Measurements from ENCODE around the gene TMEM229A.
"Not testable (repeated sequence)": the region's sequence is repeated elsewhere in the genome, so short reads cannot be mapped to it uniquely, and the experiment has no call there.

The TMEM229A gene

DNA sequence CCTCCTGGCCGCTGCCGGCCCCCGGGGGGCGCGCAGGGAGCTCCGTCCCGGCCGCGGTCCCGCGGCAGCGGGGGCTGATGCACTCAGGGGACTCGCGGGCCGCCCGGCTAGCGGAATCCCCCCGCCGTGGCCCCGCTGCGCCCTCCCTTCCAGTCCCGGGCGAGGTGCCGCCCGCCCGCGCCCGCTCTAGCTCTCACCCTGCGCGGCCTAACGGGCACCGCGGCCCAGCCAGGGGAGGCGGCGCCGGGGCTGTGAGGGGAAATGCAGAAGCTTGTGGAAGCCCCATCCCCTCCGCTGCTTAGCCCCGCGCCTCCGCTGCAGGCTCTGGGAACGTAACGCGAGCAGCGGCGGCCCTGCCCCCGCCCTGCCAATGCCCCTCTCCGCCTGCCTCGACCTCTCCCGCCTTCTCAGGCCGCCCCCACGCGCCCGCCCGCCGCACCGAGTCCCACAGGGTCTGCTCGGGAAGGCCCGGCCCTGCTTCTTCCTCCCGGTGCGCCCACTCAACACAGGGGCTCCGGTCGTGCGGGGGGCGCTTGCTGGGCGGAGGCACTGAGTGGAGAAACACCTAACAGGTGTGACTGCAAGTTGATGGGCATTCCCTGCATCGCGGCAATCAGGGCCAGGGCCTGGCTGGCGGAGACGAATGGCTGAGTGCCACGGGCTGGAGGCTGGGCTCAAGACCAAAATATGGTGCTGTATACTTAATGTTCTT, 384 bp upstream of the TMEM229A start:
- peak; percentile 85 for DNase-seq (ENCODE audit: low spot score)

DNA sequence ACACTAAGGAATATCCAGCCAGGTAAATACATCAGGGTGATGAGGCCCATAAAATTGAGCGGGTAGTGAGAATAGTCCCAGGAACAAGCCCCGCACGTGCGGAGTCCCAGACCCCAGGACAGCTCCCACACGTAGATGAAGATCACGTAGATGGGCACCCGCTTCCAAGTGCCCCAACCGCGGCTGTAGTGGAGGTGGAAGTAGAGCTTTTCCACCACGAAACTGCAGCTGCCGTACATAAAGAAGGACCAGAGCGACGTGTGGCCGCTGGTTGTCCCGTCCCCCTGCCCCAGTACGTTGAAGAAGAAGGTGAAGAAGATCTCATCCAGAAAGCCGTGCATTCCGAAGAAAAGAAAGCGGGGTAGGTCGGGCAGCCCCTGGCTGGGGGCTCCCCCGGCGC, 948 bp downstream of the TMEM229A start:
- peak; percentile 47 for DNase-seq (ENCODE audit: low spot score)

GRCh38 chr7:124031406-124031805, 1.5 kb downstream of the TMEM229A start:
- peak; percentile 22 for DNase-seq (ENCODE audit: low spot score)

DNA sequence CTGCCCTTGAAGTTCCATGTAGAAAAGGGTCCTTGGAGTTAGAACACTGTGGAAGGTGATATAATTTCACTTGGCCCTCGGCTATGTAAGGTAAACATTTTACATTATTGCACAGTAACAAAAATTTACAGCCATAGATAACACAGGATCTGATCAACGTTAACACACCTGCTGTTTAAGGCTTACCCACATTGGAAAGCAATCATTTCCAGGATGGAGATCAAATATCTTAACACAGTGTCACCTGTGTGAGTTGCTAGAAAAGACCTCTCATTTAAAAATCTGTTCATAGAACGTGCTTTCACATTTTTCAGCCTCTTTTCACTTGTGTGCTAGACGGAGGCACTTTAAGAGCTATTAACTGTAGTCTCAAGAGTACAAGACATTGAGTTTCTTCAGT, 1.9 kb downstream of the TMEM229A start:
- DNase-seq (ENCODE audit: low spot score): no peak

DNA sequence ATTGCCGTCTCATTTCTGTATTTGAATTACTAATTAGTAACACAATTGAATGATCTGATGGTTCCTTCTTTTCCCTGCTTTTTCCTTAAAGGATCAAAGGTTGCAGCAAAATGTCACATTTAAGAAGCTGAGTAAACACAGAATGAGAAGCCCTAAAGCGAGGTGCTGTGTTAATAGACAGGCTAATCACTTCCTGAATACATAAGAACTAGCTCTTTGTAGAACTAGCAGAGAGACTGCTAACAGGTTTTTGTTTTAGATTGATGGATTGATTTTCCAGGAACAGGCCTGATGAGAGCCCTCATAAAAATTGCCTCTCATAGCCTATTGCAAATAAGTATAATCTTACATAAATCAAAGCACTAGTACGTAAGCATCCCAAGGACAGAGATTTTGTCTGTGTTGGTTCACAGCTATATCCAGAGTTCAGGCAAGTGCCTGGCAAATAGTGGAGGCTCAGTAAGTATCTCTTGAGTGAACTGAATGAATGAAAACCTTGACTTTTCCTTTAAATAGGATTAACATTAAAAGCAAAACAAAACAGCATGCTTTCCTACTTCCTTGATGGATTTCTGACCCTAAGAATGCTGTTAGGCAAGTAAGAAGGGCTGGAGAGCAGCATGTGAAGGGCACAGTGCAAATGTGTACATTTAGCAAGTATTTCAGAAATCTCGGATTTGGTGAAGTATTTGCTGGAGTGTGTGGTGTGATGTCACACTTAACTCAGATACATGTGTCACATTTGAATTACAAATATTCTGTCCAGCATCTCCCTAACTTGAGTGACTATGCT, 3.3 kb downstream of the TMEM229A start:
- peak; percentile 43 for DNase-seq (ENCODE audit: low spot score)

GRCh38 chr7:124027236-124027635, 5.6 kb downstream of the TMEM229A start:
- DNase-seq (ENCODE audit: low spot score): peak; percentile 77

DNA sequence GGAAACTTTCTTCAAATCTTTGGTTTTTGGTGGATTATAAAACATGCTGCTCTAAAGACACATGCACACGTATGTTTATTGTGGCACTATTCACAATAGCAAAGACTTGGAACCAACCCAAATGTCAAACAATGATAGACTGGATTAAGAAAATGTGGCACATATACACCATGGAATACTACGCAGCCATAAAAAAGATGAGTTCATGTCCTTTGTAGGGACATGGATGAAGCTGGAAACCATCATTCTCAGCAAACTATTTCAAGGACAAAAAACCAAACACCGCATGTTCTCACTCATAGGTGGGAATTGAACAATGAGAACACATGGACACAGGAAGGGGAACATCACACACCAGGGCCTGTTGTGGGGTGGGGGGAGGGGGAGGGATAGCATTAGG, 8.5 kb downstream of the TMEM229A start:
- not testable (repeated sequence) for DNase-seq (ENCODE audit: low spot score)

GRCh38 chr7:124022551-124022950, 10.3 kb downstream of the TMEM229A start:
- no peak for DNase-seq (ENCODE audit: low spot score)

DNA sequence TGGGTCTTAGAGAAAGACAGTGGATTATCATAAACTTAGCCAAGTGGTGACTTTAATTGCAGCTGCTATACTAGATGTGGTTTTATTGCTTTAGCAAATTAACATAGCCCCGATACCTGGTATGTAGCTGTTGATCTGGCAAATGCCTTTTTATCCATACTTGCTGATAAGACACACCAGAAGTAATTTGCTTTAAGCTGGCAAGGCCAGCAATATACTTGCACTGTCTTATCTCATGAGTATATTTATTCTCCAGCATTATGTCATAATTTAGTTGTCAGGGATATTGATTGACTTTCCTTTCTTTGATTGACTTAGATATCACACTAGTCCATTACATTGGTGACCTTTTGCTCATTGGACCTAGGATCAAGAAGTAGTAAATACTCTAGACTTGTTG, 12.8 kb downstream of the TMEM229A start:
- DNase-seq (ENCODE audit: low spot score): no peak

DNA sequence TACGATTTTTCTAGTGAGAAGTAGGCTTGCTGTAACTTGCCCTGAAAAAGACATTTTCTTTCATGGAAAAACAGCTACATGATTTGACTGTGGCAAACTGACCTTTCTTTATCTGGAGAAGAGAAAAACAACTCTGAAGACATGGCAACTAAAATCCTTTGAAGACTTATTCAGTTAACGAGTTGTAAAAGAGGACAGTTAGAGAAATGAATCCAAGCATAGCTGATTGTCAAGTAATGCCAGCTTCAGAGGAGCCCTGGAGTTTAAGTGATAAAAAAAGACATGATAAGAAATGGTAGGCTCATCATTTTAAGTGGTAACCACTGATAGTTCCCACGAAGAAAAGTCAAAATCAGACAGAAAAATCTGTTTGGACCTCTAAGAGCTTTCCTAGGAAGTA, 19.6 kb downstream of the TMEM229A start:
- DNase-seq (ENCODE audit: low spot score): no peak

- DNase-seq (ENCODE audit: low spot score): no peak
Measured at GRCh38 chr7:124012864-124013263, 20.0 kb downstream of the TMEM229A start.

DNA sequence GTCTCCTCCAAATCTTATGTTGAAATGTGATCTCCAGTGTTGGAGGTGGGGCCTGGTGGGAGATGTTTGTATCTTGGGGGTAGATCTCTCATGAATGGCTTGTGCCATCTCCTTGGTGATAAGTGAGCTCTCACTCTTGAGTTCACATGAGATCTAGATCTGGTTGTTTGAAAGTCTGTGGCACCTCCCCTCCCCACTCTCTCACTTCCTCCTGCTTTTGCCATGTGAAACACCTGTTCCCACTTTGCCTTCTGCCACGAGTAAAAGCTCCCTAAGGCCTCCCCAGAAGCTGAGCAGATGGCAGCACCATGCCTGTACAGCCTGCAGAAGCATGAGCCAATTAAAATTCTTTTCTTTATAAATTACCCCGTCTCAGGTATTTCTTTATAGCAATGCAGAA, 23.5 kb downstream of the TMEM229A start:
- no peak for DNase-seq (ENCODE audit: low spot score)

DNA sequence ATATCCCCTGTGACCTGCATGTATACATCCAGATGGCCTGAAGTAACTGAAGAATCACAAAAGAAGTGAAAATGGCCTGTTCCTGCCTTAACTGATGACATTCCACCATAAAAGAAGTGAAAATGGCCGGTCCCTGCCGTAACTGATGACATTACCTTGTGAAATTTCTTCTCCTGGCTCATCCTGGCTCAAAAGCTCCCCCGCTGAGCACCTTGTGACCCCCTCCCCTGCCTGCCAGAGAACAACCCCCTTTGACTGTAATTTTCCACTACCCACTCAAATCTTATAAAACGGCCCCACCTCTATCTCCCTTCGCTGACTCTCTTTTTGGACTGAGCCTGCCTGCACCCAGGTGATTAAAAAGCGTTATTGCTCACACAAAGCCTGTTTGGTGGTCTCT, 24.6 kb downstream of the TMEM229A start:
- DNase-seq (ENCODE audit: low spot score): not testable (repeated sequence)

DNA sequence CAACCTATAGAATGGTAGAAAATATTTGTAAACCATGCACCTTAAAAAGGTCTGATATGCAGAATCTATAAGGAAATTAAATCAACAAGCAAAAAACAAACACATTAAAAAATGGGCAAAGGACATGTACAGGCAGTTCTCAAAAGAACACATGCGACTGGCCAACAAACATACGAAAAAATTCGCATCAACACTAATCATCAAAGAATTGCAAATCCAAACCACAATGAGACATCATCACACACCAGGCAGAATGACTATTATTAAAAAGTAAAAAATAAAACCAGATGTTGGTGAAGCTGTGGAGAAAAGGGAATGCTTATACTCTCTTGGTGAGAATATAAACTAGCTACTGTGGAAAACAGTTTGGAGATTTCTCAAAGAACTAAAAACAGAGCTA, 33.2 kb downstream of the TMEM229A start:
- no peak for DNase-seq (ENCODE audit: low spot score)

DNA sequence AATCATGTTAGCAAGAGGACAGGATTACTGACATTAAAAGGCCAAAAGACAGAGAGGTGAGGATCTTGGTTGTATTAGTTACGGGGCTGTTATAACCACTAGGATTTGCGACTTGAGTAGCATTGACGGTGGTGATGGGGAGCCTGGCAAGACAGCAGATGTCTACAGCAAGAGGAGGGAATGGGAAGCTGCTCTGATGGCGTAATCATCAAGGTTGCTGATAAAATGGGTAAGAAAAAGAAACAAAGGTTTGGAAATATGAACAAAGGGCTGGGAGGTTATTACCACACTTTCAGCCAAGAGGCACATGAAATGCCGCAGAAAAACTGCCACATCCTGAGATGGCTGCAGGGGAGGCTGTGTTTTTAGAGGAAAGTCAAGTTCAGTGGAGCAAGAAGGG, 33.9 kb downstream of the TMEM229A start:
- DNase-seq (ENCODE audit: low spot score): no peak

GRCh38 chr7:123996327-123996625, 36.6 kb downstream of the TMEM229A start:
- DNase-seq (ENCODE audit: low spot score): no peak

- DNase-seq (ENCODE audit: low spot score): peak; percentile 40
Measured at GRCh38 chr7:123995617-123996326, 37.1 kb downstream of the TMEM229A start.

DNA sequence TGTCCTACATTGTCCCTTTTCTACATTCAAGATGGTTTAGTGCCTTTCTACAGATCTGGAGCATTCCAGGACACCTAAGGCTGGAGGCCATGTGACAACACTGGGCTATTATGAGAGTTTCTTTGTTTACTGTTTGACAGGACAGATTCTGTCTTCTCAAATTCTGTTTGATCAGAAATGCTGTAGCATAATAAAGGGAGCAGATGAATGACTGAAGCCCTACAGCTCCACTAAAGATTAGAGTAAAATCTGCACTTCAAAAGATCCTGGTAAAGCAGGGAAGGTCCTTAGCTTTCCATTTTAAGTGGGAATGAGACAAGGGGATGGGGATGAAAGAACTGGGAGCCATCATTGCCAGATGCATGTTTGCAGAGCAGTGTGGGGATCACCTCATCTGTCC, 38.4 kb downstream of the TMEM229A start:
- DNase-seq (ENCODE audit: low spot score): peak; percentile 85

GRCh38 chr7:123993996-123994395, 38.9 kb downstream of the TMEM229A start:
- DNase-seq (ENCODE audit: low spot score): no peak

DNA sequence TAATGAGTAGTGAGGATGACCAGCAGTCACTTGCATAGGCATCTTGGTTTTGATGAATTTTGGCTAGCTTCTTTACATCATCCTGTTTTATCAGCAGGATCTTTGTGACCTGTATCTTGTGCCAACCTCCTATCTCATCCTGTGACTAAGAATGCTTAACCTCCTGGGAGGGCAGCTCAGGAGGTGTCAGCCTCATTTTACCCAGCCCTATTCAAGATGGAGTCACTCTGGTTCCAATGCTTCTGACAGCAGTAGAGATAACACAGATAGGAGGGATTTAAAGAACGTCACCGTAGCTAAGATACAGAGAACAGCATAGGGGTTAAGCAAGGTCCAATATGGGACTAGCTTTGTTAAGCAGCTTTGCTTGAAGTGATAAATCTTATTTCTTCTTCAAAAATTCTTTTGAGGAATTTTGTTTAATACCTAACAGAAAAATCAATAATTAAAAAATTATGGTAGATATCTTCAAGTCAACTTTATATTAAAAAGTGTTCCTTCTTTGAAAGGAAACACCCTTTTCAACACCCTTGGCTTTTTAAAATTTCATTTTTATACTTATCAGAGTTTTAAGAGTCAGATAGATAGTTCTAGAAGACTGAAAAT, 39.9 kb downstream of the TMEM229A start:
- DNase-seq (ENCODE audit: low spot score): no peak

- no peak for DNase-seq (ENCODE audit: low spot score)
Measured at GRCh38 chr7:123987445-123987844, 45.4 kb downstream of the TMEM229A start.

All from globus pallidus (tissue), 1 donor.